GM12865 (cell line): ENCODE results near the gene SLC2A5.
"Not testable (repeated sequence)": the region's sequence is repeated elsewhere in the genome, so short reads cannot be mapped to it uniquely, and the experiment has no call there.

Source experiments
- DNase-seq: peaks from one replicate; pipeline ENCODE4 v3.0.0; 2010; ENCODE audit warnings: low read depth
- H3K4me3 ChIP-seq: 2 replicates; pipeline ENCODE4 v1.5.1; 2011; ENCODE audit warnings: mild to moderate bottlenecking, low read depth, low read length, control low read depth
- TF ChIP-seq, protein P1 (sequence below): IDR thresholded peaks from 2 replicates; pipeline ENCODE4 v1.5.1; 2011; ENCODE audit warnings: low read length, control low read depth, low read depth, inconsistent platforms; ENCODE audit not compliant: insufficient read depth; ENCODE audit errors: missing control alignments

Gene SLC2A5

DNA sequence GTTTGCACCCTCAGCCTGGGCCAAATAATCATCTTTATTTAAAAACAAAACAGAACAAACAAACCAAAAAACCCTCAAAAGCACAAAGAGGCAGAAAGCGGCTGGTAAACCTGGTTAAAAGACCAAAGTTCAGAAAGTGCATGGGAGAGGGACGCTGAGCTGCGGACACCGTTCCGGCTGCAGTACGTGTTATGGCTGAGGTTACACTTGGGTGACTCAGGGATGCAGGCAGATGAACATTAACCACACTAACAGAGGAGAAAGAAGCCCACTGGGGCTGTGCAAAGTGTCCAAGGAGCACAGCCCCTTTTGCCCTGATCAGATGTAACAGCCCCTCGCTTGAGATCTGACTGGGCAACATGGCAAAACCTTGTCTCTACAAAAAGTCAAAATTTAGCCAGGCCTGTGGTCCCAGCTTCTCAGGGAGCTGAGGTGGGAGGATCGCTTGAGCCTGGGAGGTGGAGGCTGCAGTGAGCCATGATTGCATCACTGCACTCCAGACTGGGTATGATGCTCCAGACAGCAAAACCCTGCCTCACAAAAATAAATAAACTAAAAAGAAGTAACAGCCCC lies 31.1 kb upstream of the SLC2A5 start:
- DNase-seq = no peak
- TF ChIP-seq, protein P1, sequence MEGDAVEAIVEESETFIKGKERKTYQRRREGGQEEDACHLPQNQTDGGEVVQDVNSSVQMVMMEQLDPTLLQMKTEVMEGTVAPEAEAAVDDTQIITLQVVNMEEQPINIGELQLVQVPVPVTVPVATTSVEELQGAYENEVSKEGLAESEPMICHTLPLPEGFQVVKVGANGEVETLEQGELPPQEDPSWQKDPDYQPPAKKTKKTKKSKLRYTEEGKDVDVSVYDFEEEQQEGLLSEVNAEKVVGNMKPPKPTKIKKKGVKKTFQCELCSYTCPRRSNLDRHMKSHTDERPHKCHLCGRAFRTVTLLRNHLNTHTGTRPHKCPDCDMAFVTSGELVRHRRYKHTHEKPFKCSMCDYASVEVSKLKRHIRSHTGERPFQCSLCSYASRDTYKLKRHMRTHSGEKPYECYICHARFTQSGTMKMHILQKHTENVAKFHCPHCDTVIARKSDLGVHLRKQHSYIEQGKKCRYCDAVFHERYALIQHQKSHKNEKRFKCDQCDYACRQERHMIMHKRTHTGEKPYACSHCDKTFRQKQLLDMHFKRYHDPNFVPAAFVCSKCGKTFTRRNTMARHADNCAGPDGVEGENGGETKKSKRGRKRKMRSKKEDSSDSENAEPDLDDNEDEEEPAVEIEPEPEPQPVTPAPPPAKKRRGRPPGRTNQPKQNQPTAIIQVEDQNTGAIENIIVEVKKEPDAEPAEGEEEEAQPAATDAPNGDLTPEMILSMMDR = no peak
- no peak overlapping the region for H3K4me3 ChIP-seq

DNA sequence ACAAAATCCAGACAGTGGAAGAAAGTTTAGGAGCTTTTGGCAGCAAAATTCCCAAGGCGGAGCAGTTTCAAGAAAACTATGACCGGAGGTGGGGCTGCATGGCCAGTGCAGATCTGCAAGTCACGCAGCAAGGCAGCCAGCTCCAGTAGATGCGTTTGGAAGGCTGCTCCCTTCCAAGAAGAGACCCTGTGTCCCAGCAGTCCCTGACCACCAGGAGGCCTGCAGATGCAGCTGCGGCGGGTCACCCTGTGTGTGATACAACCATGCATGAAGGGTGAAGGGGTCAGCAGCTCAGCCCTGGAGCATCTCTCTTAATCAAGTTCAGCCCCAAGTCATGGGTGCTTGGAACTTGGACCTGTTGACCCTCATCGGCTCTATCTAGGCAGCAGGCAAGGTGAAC lies 30.1 kb upstream of the SLC2A5 start:
- H3K4me3 ChIP-seq = no peak overlapping the region
- no peak for DNase-seq
- TF ChIP-seq, protein P1 = no peak

DNA sequence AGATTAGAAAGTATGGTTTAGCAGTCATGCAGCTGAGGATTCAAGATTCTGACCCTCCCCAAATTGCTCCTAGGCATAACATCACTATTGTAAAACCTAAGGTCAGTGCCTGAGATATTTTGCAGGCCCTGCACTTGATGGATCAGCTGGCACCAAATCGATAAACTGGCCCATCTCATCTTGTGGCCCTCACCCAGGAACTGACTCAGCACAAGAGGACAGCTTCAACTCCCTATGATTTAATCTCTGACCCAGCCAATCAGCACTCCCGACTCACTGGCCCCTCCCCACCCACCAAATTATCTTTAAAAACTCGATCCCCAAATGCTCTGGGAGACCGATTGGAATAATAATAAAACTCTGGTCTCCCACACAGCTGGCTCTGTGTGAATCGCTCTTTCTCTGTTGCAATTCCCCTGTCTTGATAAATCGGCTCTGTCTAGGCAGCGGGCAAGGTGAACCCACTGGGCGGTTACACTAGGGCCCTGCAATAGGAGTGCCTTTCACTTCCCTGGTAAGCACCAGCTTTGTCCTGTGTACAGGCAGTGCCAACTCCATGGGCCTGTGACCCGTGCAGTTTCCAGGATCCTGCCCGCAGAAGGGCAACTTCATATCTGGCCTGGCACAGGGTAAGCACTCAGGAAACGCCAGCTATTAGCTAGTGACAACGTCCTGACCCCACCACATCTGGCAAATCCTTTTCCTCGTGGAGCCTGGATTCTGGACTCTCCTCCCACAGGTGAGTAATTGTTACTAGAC lies 28.7 kb upstream of the SLC2A5 start:
- no peak overlapping the region for H3K4me3 ChIP-seq
- TF ChIP-seq, protein P1 = no peak
- DNase-seq = no peak

DNA sequence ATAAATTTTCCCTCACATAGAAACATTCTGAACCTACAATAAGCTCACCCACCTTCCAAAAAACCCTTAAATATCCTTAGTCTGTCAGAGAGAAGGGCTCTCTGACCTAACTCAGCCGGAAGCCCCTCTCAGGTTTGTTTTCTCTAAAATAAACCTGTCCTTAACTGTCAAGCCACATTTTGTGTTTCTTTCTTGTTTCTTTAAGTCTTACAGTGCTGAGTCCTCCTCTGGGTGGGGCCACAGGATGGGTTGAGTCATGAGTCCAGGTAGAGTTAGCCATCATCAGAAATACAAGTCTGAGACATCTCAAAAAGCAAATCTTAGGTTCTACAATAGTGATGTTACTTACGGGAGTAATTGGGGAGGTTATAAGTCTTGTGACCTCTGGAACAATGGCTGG lies 26.4 kb upstream of the SLC2A5 start:
- DNase-seq = no peak
- TF ChIP-seq, protein P1 = no peak
- no peak overlapping the region for H3K4me3 ChIP-seq

DNA sequence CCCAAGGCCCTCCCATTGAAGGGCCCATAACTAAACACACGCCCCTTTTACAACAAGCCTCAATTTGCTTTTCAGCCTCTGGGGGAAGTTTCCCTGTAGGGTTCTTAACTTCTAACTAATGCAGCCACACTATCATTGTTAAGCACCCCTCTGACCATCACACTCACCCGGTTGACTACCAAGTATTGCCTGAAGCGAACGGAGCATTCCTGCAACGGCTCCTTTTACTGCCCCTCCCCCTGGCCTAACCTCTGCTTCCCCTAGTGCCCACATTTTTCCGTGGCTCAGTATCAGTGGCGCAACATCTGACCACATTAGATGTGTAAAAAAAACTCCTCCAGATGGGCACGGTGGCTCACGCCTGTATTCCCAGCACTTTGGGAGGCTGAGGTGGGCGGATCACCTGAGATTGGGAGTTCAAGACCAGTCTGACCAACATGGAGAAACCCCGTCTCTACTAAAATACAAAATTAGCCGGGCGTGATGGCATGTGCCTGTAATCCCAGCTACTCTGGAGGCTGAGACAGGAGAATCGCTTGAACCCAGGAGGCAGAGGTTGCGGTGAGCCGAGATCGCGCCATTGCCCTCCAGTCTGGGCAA lies 24.7 kb upstream of the SLC2A5 start:
- DNase-seq, H3K4me3 ChIP-seq: not testable (repeated sequence)

DNA sequence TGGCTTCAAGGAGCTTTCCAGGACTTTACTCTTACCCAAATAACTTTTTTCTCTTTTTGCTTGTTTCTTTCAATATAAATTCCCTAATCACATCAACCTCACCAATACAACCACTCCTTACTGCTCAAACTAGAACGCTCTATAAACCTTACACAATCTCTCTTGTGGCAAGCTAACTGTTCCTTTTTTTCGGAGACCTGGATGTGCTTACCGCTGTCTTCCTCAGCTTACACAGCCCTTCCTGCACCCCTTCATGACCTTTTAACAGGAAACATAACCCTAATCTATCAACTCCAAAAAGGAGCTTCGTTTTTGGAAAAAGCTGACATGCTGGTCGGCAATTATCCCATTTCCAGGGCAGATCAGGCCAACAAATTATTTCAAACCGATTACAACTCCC lies 24.1 kb upstream of the SLC2A5 start:
- TF ChIP-seq, protein P1 = no peak
- DNase-seq = no peak
- no peak overlapping the region for H3K4me3 ChIP-seq

DNA sequence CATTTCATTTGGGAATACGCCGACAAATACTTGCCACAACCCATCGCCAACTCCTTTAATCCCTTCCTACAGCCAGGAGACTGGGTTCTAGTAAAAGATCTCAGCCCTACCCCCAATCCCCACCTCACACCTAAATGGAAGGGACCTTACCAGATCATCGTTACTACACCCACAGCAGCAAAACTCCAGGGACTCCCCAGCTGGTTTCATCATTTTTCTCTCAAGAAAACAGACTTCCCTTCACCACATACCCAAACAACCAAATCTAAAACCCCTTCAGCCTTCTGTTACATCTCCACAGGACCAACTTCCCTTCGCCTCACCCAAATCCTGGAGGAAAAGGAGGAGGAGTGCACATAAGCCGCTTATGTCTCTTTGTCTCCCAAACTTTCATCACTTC lies 23.7 kb upstream of the SLC2A5 start:
- TF ChIP-seq, protein P1 = no peak
- no peak for DNase-seq
- no peak overlapping the region for H3K4me3 ChIP-seq
